Uterus (tissue), 4 donors: ENCODE results near the gene CALML5. TPM values are rescaled to one million over a fixed set of nuclear protein-coding genes. Genes with fewer than 3 reads are reported as not detected.

Experiments
- DNase-seq, 2 donors: peaks; one replicate each; pipeline ENCODE4 v3.0.0-alpha.2; 2019 to 2020
- H3K27ac ChIP-seq, 2 donors: fragments of 200-600 bp; sonication (generic); 1 replicate in 1 of 2; 2 replicates in 1 of 2; pipeline ENCODE4 v1.5.1; 2016 to 2018
- H3K27me3 ChIP-seq, 2 donors: fragments of 200-600 bp; sonication (generic); one replicate each; pipeline ENCODE4 v1.5.1; 2018 to 2019; ENCODE audit warnings: control low read depth in 1 of 2
- H3K36me3 ChIP-seq, 2 donors: fragments of 200-600 bp; sonication (generic); one replicate each; pipeline ENCODE4 v1.5.1; 2019; ENCODE audit warnings: control low read depth in 1 of 2
- H3K4me1 ChIP-seq, 2 donors: fragments of 200-600 bp; sonication (generic); one replicate each; pipeline ENCODE4 v1.5.1; 2018 to 2019; ENCODE audit warnings: control low read depth in 1 of 2
- H3K4me3 ChIP-seq, 2 donors: fragments of 200-600 bp; sonication (generic); 1 replicate in 1 of 2; 2 replicates in 1 of 2; pipeline ENCODE4 v1.5.1; 2018 to 2019; ENCODE audit warnings: mild to moderate bottlenecking in 1 of 2
- H3K9me3 ChIP-seq, 2 donors: fragments of 200-600 bp; sonication (generic); one replicate each; pipeline ENCODE4 v1.5.1; 2019; ENCODE audit warnings: control low read depth in 1 of 2
- POLR2A ChIP-seq, 2 donors: fragments of 450-650 bp; IDR thresholded peaks; one replicate each; pipeline ENCODE4 v1.6.1; 2016; ENCODE audit warnings: antibody characterized with exemption in 2 of 2, mild to moderate bottlenecking in 1 of 2, moderate library complexity in 1 of 2
- intact Hi-C: fragments of 100-400 bp; cut with DNase I; formaldehyde crosslinking; loops from one replicate; pipeline ENCODE4 v1.15.1; 2023; ENCODE audit warnings: low total_unique reads
- total RNA-seq, 4 donors: library from RNA; depleted of rRNA in 3 of 4; stranded (reverse); fragments of >200 nt in 3 of 4; gene quantifications; one replicate each; pipeline versions ENCODE4 v1.1.0 to v1.2.4, GENCODE V29; 2014 to 2023
- TF ChIP-seq, protein P1 (sequence below), 4 experiments: fragments of 200-600 bp in 2 of 4; fragments of 450-650 bp in 2 of 4; sonication (generic) in 2 of 4; IDR thresholded peaks; one replicate each; pipeline ENCODE4 v1.5.1; 2016 to 2019; ENCODE audit warnings: antibody characterized with exemption in 4 of 4, mild to moderate bottlenecking in 2 of 4, moderate library complexity in 1 of 4
- donor health status: DM: yes; HTN: yes; CAD: no.

Gene CALML5
- total RNA-seq, 4 donors from 2014 or later, result not detected

DNA sequence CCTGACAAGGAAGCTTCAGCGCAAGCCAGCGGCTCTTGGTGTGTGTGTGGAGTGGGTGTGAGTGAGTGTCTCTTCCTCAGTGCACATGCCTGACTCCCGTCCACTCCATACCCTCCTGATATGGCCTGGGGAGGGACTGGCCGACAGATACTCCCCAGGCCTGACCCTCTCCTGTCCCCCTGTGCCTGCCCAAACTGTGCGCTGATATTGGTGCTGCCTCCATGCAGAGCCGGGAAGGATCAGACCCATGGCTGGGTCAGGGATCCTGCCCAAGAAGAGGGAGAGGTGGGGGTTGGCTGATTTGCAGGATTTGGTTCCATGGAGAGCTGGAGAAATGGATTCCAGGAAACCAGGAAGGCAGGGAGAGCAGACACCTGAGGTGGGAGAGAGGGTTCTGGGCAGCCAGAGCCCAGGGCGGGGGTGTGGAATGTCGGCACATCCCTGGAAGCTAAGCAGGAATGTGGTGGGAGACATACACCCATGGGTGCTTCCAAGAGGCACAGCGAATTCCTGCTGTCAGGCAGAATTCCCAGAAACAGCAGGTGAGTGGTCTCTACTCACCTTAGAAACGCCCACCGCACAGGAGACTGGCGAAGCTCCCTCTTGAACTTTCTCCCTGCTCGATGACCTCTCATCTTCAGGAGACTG is 6.3 kb downstream of the CALML5 start:
- intact Hi-C loops, result no loop called here
- TF ChIP-seq POLR2A (IDR thresholded peaks at IDR 0.05), result no peak
- TF ChIP-seq, protein P1, sequence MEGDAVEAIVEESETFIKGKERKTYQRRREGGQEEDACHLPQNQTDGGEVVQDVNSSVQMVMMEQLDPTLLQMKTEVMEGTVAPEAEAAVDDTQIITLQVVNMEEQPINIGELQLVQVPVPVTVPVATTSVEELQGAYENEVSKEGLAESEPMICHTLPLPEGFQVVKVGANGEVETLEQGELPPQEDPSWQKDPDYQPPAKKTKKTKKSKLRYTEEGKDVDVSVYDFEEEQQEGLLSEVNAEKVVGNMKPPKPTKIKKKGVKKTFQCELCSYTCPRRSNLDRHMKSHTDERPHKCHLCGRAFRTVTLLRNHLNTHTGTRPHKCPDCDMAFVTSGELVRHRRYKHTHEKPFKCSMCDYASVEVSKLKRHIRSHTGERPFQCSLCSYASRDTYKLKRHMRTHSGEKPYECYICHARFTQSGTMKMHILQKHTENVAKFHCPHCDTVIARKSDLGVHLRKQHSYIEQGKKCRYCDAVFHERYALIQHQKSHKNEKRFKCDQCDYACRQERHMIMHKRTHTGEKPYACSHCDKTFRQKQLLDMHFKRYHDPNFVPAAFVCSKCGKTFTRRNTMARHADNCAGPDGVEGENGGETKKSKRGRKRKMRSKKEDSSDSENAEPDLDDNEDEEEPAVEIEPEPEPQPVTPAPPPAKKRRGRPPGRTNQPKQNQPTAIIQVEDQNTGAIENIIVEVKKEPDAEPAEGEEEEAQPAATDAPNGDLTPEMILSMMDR (IDR thresholded peaks at IDR 0.05), result no peak
- Histone ChIP-seq H3K9me3 (no peaks in the 10 kb centered on the region), H3K27ac (no peak overlapping the region), H3K27me3 (no peaks in the 10 kb centered on the region), H3K4me3 (no peak overlapping the region), H3K36me3 (no peaks in the 10 kb centered on the region), H3K4me1 (no peaks in the 10 kb centered on the region)
- DNase-seq, result no peak

DNA sequence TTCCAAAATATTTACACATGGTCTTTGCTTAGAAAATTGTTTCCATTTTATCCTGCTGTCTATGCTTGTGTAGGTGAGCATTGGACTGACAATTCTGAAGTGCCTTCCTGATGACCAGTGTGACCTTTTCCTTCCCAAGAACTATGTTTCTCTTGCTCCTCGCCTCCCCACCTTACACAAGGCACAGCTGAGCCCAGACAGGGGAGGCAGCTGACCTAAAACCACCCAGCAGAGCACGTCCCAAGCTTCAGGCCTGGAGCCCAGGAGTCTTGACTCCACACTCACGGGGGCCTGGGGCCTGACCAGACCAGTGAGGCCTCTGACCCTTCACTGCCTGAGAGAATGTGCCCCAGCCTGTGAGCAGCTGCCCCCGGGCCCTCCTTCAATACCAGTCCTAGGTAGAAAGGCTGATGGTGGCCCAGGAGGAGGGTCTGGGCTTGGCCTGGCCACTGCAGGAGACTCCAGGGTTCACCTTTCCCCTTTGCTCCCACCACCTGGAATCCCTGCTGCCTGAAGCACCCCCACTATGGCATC is 7.0 kb downstream of the CALML5 start:
- no peak overlapping the region for H3K27ac ChIP-seq
- no peaks in the 10 kb centered on the region for H3K4me1 ChIP-seq
- H3K27me3 ChIP-seq, result no peaks in the 10 kb centered on the region
- H3K9me3 ChIP-seq, result no peaks in the 10 kb centered on the region
- no peaks in the 10 kb centered on the region for H3K36me3 ChIP-seq
- no peak for DNase-seq
- TF ChIP-seq, protein P1 (IDR thresholded peaks at IDR 0.05), result no peak
- no peak for TF ChIP-seq POLR2A (IDR thresholded peaks at IDR 0.05)
- intact Hi-C loops, result no loop called here
- no peak overlapping the region for H3K4me3 ChIP-seq

DNA sequence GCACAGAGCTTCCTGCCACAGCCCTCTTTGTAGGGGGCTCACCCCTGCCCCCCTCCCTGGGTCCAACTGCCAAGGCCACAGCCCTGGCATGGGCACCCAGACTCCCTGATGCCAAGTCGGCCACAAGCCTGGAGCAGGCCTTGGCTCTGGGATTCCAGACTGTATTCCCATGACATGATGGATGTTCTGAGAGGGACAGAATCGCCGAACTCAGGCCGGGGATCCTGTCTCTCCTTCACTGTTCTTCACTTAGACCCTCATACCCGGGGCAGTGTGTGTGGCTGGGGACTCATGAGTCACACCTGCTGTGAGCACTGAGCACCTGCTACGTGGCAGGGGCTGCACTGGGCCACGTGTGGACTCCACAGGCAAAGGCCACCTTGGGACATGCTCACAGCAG is 7.9 kb downstream of the CALML5 start:
- intact Hi-C loops, result no loop called here

DNA sequence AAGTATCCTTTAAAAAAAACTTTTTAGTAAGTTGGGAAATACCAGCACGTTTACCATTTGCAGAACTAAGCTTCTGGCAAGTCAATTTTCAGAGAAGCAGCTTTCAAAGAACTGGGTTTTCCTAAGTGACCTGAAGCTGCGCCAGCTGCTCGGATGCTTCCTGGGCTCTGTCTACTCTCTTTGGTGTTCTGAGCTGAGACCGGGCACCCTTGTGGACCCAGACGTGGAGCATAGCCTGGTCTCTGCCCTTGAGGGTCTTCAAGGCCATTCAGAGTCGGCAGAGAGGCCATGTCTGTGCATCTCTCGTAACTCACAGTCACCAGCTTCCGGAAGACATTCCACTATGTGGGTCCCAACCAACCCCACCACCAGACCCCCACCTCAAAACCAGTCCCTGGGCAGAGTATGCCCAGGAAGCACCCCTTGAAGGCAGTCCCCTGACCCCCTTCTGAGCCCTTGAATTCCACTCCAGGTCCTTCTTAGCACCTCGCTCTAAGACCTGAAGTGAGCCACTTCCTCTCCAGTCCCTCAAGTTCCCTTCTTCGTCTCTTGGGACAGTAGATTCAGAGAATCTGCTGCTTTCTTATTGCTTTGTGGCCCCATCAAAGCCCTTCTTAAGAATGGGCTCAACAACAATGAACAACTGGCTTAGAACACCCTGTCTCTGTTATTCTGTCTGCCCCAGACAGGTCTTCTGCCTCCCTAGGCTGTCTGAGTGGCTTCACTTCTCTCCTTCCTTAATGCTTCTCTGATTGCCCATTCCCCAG is 8.5 kb downstream of the CALML5 start:
- Histone ChIP-seq H3K36me3 (no peaks in the 10 kb centered on the region), H3K4me3 (no peak overlapping the region), H3K27ac (no peak overlapping the region), H3K27me3 (no peaks in the 10 kb centered on the region), H3K4me1 (no peaks in the 10 kb centered on the region), H3K9me3 (no peaks in the 10 kb centered on the region)
- intact Hi-C loops, result no loop called here
- TF ChIP-seq, protein P1 (IDR thresholded peaks at IDR 0.05), result no peak
- no peak for TF ChIP-seq POLR2A (IDR thresholded peaks at IDR 0.05)
- DNase-seq, result no peak

More for the DNA sequence above, 7.9 kb downstream of the CALML5 start:
- DNase-seq, result no peak
- H3K36me3 ChIP-seq, result no peaks in the 10 kb centered on the region
- H3K27ac ChIP-seq, result no peak overlapping the region
- no peak overlapping the region for H3K4me3 ChIP-seq
- H3K9me3 ChIP-seq, result no peaks in the 10 kb centered on the region
- TF ChIP-seq, protein P1 (IDR thresholded peaks at IDR 0.05), result no peak
- no peak for TF ChIP-seq POLR2A (IDR thresholded peaks at IDR 0.05)
- H3K27me3 ChIP-seq, result no peaks in the 10 kb centered on the region
- H3K4me1 ChIP-seq, result no peaks in the 10 kb centered on the region

DNA sequence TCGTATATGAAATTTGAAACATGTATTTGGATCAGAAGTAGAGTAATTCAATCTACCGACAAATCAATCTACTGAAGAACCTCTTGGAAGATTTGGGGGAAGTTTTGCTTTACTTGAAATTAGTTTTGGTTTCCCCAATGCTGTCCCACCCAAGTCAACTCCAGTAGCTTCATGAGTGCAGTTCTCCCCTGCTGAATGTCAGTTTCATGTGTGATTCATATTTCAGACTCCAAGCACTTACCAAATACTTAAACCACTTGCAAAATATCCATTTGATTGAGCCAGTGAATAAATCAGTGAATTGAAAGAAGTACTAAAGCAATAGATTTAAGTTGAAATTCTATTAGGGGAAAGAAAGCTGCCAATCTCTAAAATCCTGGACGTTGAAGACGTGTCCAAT is 9.3 kb downstream of the CALML5 start:
- DNase-seq, result no peak
- Histone ChIP-seq H3K4me1 (no peaks in the 10 kb centered on the region), H3K36me3 (no peaks in the 10 kb centered on the region), H3K4me3 (no peak overlapping the region), H3K27me3 (no peaks in the 10 kb centered on the region), H3K27ac (no peak overlapping the region), H3K9me3 (no peaks in the 10 kb centered on the region)
- TF ChIP-seq, protein P1 (IDR thresholded peaks at IDR 0.05), result no peak
- no peak for TF ChIP-seq POLR2A (IDR thresholded peaks at IDR 0.05)
- intact Hi-C loops, result no loop called here
